K562 (cell line): ENCODE results near the gene GLDC. TPM values are rescaled to one million over a fixed set of nuclear protein-coding genes. Genes with fewer than 3 reads are reported as not detected.

ENCODE experiments used
- ATAC-seq: fragments of 200-7000 bp; cut with Tn5 transposase; 3 replicates; pipeline ENCODE4 v1.9.1; 2020; ENCODE audit warnings: moderate library complexity
- BruUV-seq: library from RNA; stranded (reverse); fragments of 400-500 nt; replicated peaks from 2 replicates; lab custom pipeline; 2021; lab: Mats Ljungman, UMichigan
- CTCF ChIA-PET: fragments of 300-600 bp; formaldehyde crosslinking; extraction: SDS; loops from one replicate; lab custom pipeline; 2021; ENCODE audit warnings: low intra/inter-chr PET ratio; lab: Yijun Ruan, JAX
- POLR2A ChIA-PET: fragments of 300-600, 350-650 bp; sonication (Branson Sonifier 250); formaldehyde crosslinking; extraction: SDS; loops from one replicate; lab custom pipeline; 2021; ENCODE audit warnings: antibody characterized with exemption, inconsistent platforms; lab: Yijun Ruan, JAX
- DNase-seq, 4 experiments: peaks; one replicate each; pipeline versions ENCODE4 v3.0.0 to v3.0.0-alpha.2; 2011 to 2018; ENCODE audit warnings: low spot score in 3 of 4, mixed read lengths in 3 of 4; ENCODE audit errors: extremely low read depth in 1 of 4
- FAIRE-seq: peaks from 2 replicates; lab custom pipeline; 2011; peaks lifted over from hg19 to GRCh38; lab: Jason Lieb, UNC
- H2AFZ ChIP-seq: 2 replicates; pipeline ENCODE4 v1.6.0; 2011; ENCODE audit warnings: low read depth, low read length, control low read depth, inconsistent platforms
- H3K27ac ChIP-seq: fragments of 200-600 bp; 3 replicates; pipeline ENCODE4 v1.8.0; 2011; ENCODE audit warnings: low read depth, mild to moderate bottlenecking, control low read depth, inconsistent platforms, low read length, moderate library complexity, mixed read lengths; ENCODE audit errors: extremely low read depth
- H3K27me3 ChIP-seq, 2 experiments: fragments of 300-600 bp in 1 of 2; 2 replicates in 1 of 2; 3 replicates in 1 of 2; pipeline versions ENCODE4 v1.6.0 to v1.8.0; 2011; ENCODE audit warnings: inconsistent platforms in 2 of 2, low read length in 2 of 2, mild to moderate bottlenecking in 1 of 2, mixed read lengths in 1 of 2, moderate library complexity in 1 of 2; ENCODE audit not compliant: control insufficient read depth in 2 of 2, insufficient read depth in 2 of 2
- H3K36me3 ChIP-seq: fragments of 300-600 bp; 3 replicates; pipeline ENCODE4 v1.8.0; 2011; ENCODE audit warnings: mild to moderate bottlenecking, low read length, inconsistent platforms; ENCODE audit not compliant: control insufficient read depth, insufficient read depth
- H3K4me1 ChIP-seq, 2 experiments: fragments of 200-600 bp in 1 of 2; replicated peaks in 1 of 2; 2 replicates in 1 of 2; 3 replicates in 1 of 2; pipeline versions ENCODE4 v1.5.1 to v1.8.0; 2011; ENCODE audit warnings: inconsistent platforms in 2 of 2, low read length in 2 of 2, mild to moderate bottlenecking in 1 of 2, mixed read lengths in 1 of 2, moderate library complexity in 1 of 2; ENCODE audit not compliant: control insufficient read depth in 2 of 2, insufficient read depth in 2 of 2
- H3K4me2 ChIP-seq: 2 replicates; pipeline ENCODE4 v1.6.1; 2011; ENCODE audit warnings: low read length, control low read depth, inconsistent platforms, mixed read lengths; ENCODE audit not compliant: insufficient read depth
- H3K4me3 ChIP-seq: fragments of 200-600 bp; sonication (generic), shearing (Covaris generic); 2 replicates; pipeline ENCODE4 v1.5.1; 2016; ENCODE audit warnings: control low read depth, inconsistent platforms
- H3K79me2 ChIP-seq: fragments of 200-600 bp; 3 replicates; pipeline ENCODE4 v1.8.0; 2011; ENCODE audit warnings: low read length, inconsistent platforms; ENCODE audit not compliant: control insufficient read depth, insufficient read depth
- H3K9ac ChIP-seq, 2 experiments: 2 replicates each; pipeline versions ENCODE4 v1.6.0 to v1.6.1; 2011; ENCODE audit warnings: low read depth in 2 of 2, low read length in 2 of 2, control low read depth in 1 of 2, inconsistent platforms in 1 of 2, mild to moderate bottlenecking in 1 of 2, mixed read lengths in 1 of 2; ENCODE audit not compliant: insufficient read depth in 1 of 2
- H3K9me1 ChIP-seq: one replicate; pipeline ENCODE4 v1.6.0; 2011; ENCODE audit warnings: inconsistent platforms, mild to moderate bottlenecking, low read length, moderate library complexity; ENCODE audit not compliant: control insufficient read depth, insufficient read depth
- H3K9me3 ChIP-seq: replicated peaks from 2 replicates; pipeline ENCODE4 v1.5.1; 2011; ENCODE audit warnings: low read depth, low read length, inconsistent platforms; ENCODE audit not compliant: control insufficient read depth, insufficient read depth
- H4K20me1 ChIP-seq: replicated peaks from 2 replicates; pipeline ENCODE4 v1.6.1; 2011; ENCODE audit warnings: low read length, inconsistent platforms, mixed read lengths; ENCODE audit not compliant: control insufficient read depth, insufficient read depth
- CCAR2 ChIP-seq: fragments of 200-400 bp; formaldehyde crosslinking; IDR thresholded peaks from 2 replicates; pipeline ENCODE4 v1.6.1; 2017; ENCODE audit warnings: mild to moderate bottlenecking, low read depth, low read length
- FOXA1 ChIP-seq: fragments of 450-650 bp; IDR thresholded peaks from 2 replicates; pipeline ENCODE4 v1.6.1; 2016; ENCODE audit warnings: mild to moderate bottlenecking, borderline replicate concordance
- FOXK2 ChIP-seq, 2 experiments: fragments of 450-650 bp; IDR thresholded peaks in 1 of 2; conservative IDR thresholded peaks in 1 of 2; 2 replicates each; pipeline ENCODE4 v1.6.1; 2016; ENCODE audit warnings: low read depth in 2 of 2, mild to moderate bottlenecking in 1 of 2
- GATA2 ChIP-seq: sonication (generic); formaldehyde crosslinking; IDR thresholded peaks from 2 replicates; pipeline ENCODE4 v1.4.0; 2020; ENCODE audit warnings: mild to moderate bottlenecking, missing genetic modification reagents
- KLF13 ChIP-seq: fragments of 450-650 bp; IDR thresholded peaks from 2 replicates; pipeline ENCODE4 v1.6.1; 2016; ENCODE audit warnings: missing genetic modification characterization, low read depth, mild to moderate bottlenecking, missing compliant biosample characterization, moderate library complexity, borderline replicate concordance
- MYC ChIP-seq, 2 experiments: fragments of 250-450 bp in 1 of 2; sonication (Bioruptor Pico) in 1 of 2; IDR thresholded peaks; 2 replicates each; pipeline versions ENCODE4 v1.5.1 to v1.6.1; 2012 to 2021; ENCODE audit warnings: low read depth in 2 of 2, borderline replicate concordance in 1 of 2, improper control_type of control experiment in 1 of 2, low read length in 1 of 2, mild to moderate bottlenecking in 1 of 2, moderate library complexity in 1 of 2
- NBN ChIP-seq: fragments of 450-650 bp; IDR thresholded peaks from 2 replicates; pipeline ENCODE4 v1.6.1; 2016; ENCODE audit warnings: low read depth, mild to moderate bottlenecking
- NFYB ChIP-seq: IDR thresholded peaks from 2 replicates; pipeline ENCODE4 v1.6.1; 2011; ENCODE audit warnings: mild to moderate bottlenecking, moderate library complexity; ENCODE audit not compliant: insufficient read length; ENCODE audit errors: extremely low read depth
- POLR2A ChIP-seq: fragments of 450-650 bp; conservative IDR thresholded peaks from 2 replicates; pipeline ENCODE4 v1.6.1; 2016
- POLR2AphosphoS5 ChIP-seq: IDR thresholded peaks from 2 replicates; pipeline ENCODE4 v1.6.1; 2011; ENCODE audit warnings: mild to moderate bottlenecking, low read depth, low read length, moderate library complexity; ENCODE audit not compliant: control insufficient read depth, insufficient read depth
- SMARCB1 ChIP-seq: IDR thresholded peaks from 2 replicates; pipeline ENCODE4 v1.6.1; 2011; ENCODE audit warnings: improper control_type of control experiment, low read depth; ENCODE audit not compliant: insufficient read length
- SOX6 ChIP-seq: fragments of 450-650 bp; IDR thresholded peaks from 2 replicates; pipeline ENCODE4 v1.6.1; 2014; ENCODE audit warnings: mild to moderate bottlenecking
- STAT5A ChIP-seq: IDR thresholded peaks from 2 replicates; pipeline ENCODE4 v1.6.1; 2012; ENCODE audit warnings: low read length, inconsistent platforms, borderline replicate concordance
- TCF7L2 ChIP-seq: fragments of 150-350 bp; IDR thresholded peaks from 2 replicates; pipeline ENCODE4 v1.6.1; 2016; ENCODE audit warnings: low read depth, mild to moderate bottlenecking, low read length, moderate library complexity
- ZNF121 ChIP-seq: sonication (generic); formaldehyde crosslinking; conservative IDR thresholded peaks from 2 replicates; pipeline ENCODE4 v1.8.0; 2022; ENCODE audit warnings: missing genetic modification reagents
- ZNF717 ChIP-seq: fragments of 250-450 bp; sonication (Bioruptor Pico); IDR thresholded peaks from 2 replicates; pipeline ENCODE4 v1.5.0; 2021
- ZNF77 ChIP-seq: fragments of 250-450 bp; sonication (Bioruptor Pico); IDR thresholded peaks from 2 replicates; pipeline ENCODE4 v1.5.0; 2020
- WGBS: fragments of 100-300 bp; shearing (Covaris generic); methylation state at CpG from one replicate; pipeline ENCODE4 v1.1.6; 2016; ENCODE audit warnings: low coverage, mixed read lengths; ENCODE audit not compliant: insufficient coverage; ENCODE audit errors: missing lambda C conversion rate; 5-methylcytosine and 5-hydroxymethylcytosine counted together
- in situ Hi-C: fragments of 300-500 bp; cut with MboI; formaldehyde crosslinking; loops from 4 replicates; pipeline ENCODE4 v1.15.0; 2018; ENCODE audit warnings: inconsistent platforms, mixed read lengths
- intact Hi-C: fragments of 100-400 bp; cut with micrococcal nuclease; formaldehyde crosslinking; loops from 2 replicates; pipeline ENCODE4 v1.14.2; 2022
- polyA plus RNA-seq, 8 experiments: library from polyadenylated mRNA; depleted of rRNA in 4 of 8; stranded (reverse) in 5 of 8; unstranded in 3 of 8; fragments of >200 nt; fragmentation: Nextera tagmentation in 2 of 8; fragmentation: Illumina TruSeq in 1 of 8; extraction: Ambion mirVana in 2 of 8; extraction: Trizol in 1 of 8; gene quantifications; 2 replicates each; pipeline versions ENCODE4 v1.2.1 to v1.2.3, GENCODE V29; 2011 to 2014; ENCODE audit warnings: inconsistent platforms in 1 of 8, missing spikeins in 1 of 8
- total RNA-seq, 7 experiments: library from RNA; depleted of rRNA in 6 of 7; stranded (reverse); fragments of >200 nt in 6 of 7; fragmentation: Illumina TruSeq in 2 of 7; extraction: Trizol in 2 of 7; gene quantifications; 2 replicates each; pipeline versions ENCODE4 v1.2.1 to v1.2.3, GENCODE V29; 2011 to 2021; ENCODE audit warnings: low replicate concordance in 1 of 7
- TF ChIP-seq, protein P1 (sequence below): sonication (generic); formaldehyde crosslinking; IDR thresholded peaks from 2 replicates; pipeline ENCODE4 v1.8.0; 2023; ENCODE audit warnings: mild to moderate bottlenecking, missing genetic modification reagents

Gene GLDC
- total and polyA plus RNA-seq, 9 of the 15 experiments (the other 6 are each of a cell fraction or from before 2014, with no cell fraction given) = 0.03 to 0.27 (median 0.08) TPM; not detected in 6

GRCh38 chr9:6641561-6641960 lies 4.0 kb downstream of the GLDC start:
- no peak for DNase-seq
- POLR2A ChIA-PET = interaction anchor here (0.6 kb wide), 2 partner anchors 9 to 422 kb away, joined by 3 read pairs; no protein-coding TSS in a partner anchor

More at GRCh38 chr9:6641561-6641960, 4.0 kb downstream of the GLDC start:
- Histone ChIP-seq H3K9me3 (no peaks in the 10 kb centered on the region), H3K4me1 (0 out of 5 replicates have a peak, but pooled peaks cover 0 to 5% of the 10 kb centered on the region in 2 experiments), H3K4me2 (no peak overlapping the region), H3K27me3 (peaks cover 7 to 34% of the 10 kb centered on the region in 2 experiments; a peak in 2 of 5 replicates), H4K20me1 (no peaks in the 10 kb centered on the region), H3K79me2 (no peaks in the 10 kb centered on the region), H3K27ac (no peak overlapping the region), H2AFZ (no peak overlapping the region), H3K9me1 (no peaks in the 10 kb centered on the region), H3K9ac (no peak overlapping the region), H3K4me3 (no peak overlapping the region), H3K36me3 (no peaks in the 10 kb centered on the region)
- FAIRE-seq (no peak), ATAC-seq (no peak)
- WGBS = 0% methylated on average over 2 of the region's 2 CpGs
- intact Hi-C loops (no loop called here), in situ Hi-C loops (no loop called here)
- TF ChIP-seq STAT5A (no peak), ZNF121 (CRISPR knock-in tag) (no peak), FOXA1 (no peak), POLR2AphosphoS5 (no peak), KLF13 (tag) (no peak), SOX6 (no peak), NBN (no peak), CCAR2 (no peak), SMARCB1 (no peak), TCF7L2 (no peak), GATA2 (no peak), FOXK2 (conservative IDR thresholded peaks at IDR 0.05 in 1 of 2, IDR thresholded peaks at IDR 0.05 in 1 of 2; ENCODE audit: low read depth in 2 of 2) (no peak), NFYB (no peak), ZNF717 (CRISPR knock-in tag) (no peak), POLR2A (no peak), ZNF77 (CRISPR knock-in tag) (no peak), MYC (IDR thresholded peaks at IDR 0.05; ENCODE audit: low read depth, low read length) (no peak), MYC (CRISPR knock-in tag; IDR thresholded peaks at IDR 0.05; ENCODE audit: borderline replicate concordance, low read depth) (no peak)
- TF ChIP-seq, protein P1, sequence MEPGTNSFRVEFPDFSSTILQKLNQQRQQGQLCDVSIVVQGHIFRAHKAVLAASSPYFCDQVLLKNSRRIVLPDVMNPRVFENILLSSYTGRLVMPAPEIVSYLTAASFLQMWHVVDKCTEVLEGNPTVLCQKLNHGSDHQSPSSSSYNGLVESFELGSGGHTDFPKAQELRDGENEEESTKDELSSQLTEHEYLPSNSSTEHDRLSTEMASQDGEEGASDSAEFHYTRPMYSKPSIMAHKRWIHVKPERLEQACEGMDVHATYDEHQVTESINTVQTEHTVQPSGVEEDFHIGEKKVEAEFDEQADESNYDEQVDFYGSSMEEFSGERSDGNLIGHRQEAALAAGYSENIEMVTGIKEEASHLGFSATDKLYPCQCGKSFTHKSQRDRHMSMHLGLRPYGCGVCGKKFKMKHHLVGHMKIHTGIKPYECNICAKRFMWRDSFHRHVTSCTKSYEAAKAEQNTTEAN = no peak
- no TSS peak for BruUV-seq
- CTCF ChIA-PET = no interaction called here
